H1 (cell line): ENCODE results near the gene EHD4. TPM values are rescaled to one million over a fixed set of nuclear protein-coding genes. Genes with fewer than 3 reads are reported as not detected.
A peak's percentile ranks its signal among the peaks of the same experiment; 100 is the strongest.

Experiments
- ASH2L ChIP-seq: fragments of 200-600, 300-600 bp; sonication (generic); IDR thresholded peaks from one replicate; pipeline ENCODE4 v1.7.1; 2017; ENCODE audit warnings: low read length
- CREB1 ChIP-seq: IDR thresholded peaks from 2 replicates; pipeline ENCODE4 v1.6.1; 2012; ENCODE audit warnings: inconsistent platforms
- GTF2F1 ChIP-seq: IDR thresholded peaks from 2 replicates; pipeline ENCODE4 v1.6.1; 2012; ENCODE audit warnings: low read depth, low read length, improper control_type of control experiment, borderline replicate concordance
- KDM4A ChIP-seq: IDR thresholded peaks from one replicate; pipeline ENCODE4 v1.7.1; 2012; ENCODE audit warnings: low read depth, mild to moderate bottlenecking, moderate library complexity, low read length, inconsistent platforms; ENCODE audit not compliant: severe bottlenecking
- POLR2AphosphoS5 ChIP-seq: IDR thresholded peaks from 2 replicates; pipeline ENCODE4 v1.6.1; 2011; ENCODE audit warnings: low read depth, low read length
- RBBP5 ChIP-seq: IDR thresholded peaks from 2 replicates; pipeline ENCODE4 v1.7.1; 2012; ENCODE audit warnings: low read depth, mild to moderate bottlenecking, inconsistent platforms, low read length, moderate library complexity, borderline replicate concordance
- RXRA ChIP-seq: IDR thresholded peaks from 2 replicates; pipeline ENCODE4 v1.6.1; 2011; ENCODE audit warnings: low read depth, mild to moderate bottlenecking, low read length, moderate library complexity; ENCODE audit not compliant: insufficient read depth
- SP1 ChIP-seq: IDR thresholded peaks from 2 replicates; pipeline ENCODE4 v1.6.1; 2011; ENCODE audit warnings: low read depth, low read length
- TAF1 ChIP-seq: IDR thresholded peaks from 2 replicates; pipeline ENCODE4 v1.6.1; 2011; ENCODE audit warnings: mild to moderate bottlenecking, low read depth, low read length
- TAF7 ChIP-seq: optimal IDR thresholded peaks from 2 replicates; pipeline ENCODE3; 2011; ENCODE audit warnings: low read depth, mild to moderate bottlenecking, inconsistent platforms, low read length, moderate library complexity, borderline replicate concordance
- TCF12 ChIP-seq: IDR thresholded peaks from 2 replicates; pipeline ENCODE4 v1.6.1; 2011; ENCODE audit warnings: low read depth, mild to moderate bottlenecking, low read length
- TEAD4 ChIP-seq: IDR thresholded peaks from 2 replicates; pipeline ENCODE4 v1.6.1; 2012; ENCODE audit warnings: low read depth, low read length, inconsistent platforms, mixed read lengths
- ZNF274 ChIP-seq: IDR thresholded peaks from 2 replicates; pipeline ENCODE4 v1.7.0; 2012; ENCODE audit warnings: low read length, borderline replicate concordance; ENCODE audit errors: extremely low read depth
- polyA plus RNA-seq, 7 experiments: library from polyadenylated mRNA; depleted of rRNA in 3 of 7; stranded (reverse) in 5 of 7; unstranded in 2 of 7; fragments of >200 nt in 5 of 7; fragments of 200-250 nt in 2 of 7; gene quantifications; 1 replicate in 5 of 7; 2 replicates in 1 of 7; 4 replicates in 1 of 7; pipeline versions ENCODE4 v1.2.1 to v1.2.3, GENCODE V29; 2011 to 2013; ENCODE audit warnings: missing spikeins in 2 of 7, mixed read lengths in 2 of 7
- total RNA-seq: library from RNA; stranded (reverse); fragmentation: NEBNext Ultra II Directional; extraction: Animal tissue kit (Norgen Biotek cat#: 25700); gene quantifications from 2 replicates; pipeline ENCODE4 v1.2.1, GENCODE V29; 2021
- TF ChIP-seq, protein P1 (sequence below): IDR thresholded peaks from 2 replicates; pipeline ENCODE4 v1.6.1; 2011; ENCODE audit warnings: low read depth, mild to moderate bottlenecking, low read length; ENCODE audit not compliant: insufficient read depth
- TF ChIP-seq, protein P2 (sequence below): IDR thresholded peaks from 2 replicates; pipeline ENCODE4 v1.6.1; 2012; ENCODE audit warnings: low read length, inconsistent platforms
- TF ChIP-seq, protein P3 (sequence below), 3 experiments: IDR thresholded peaks; 1 replicate in 2 of 3; 2 replicates in 1 of 3; pipeline versions ENCODE4 v1.5.1 to v1.6.1; 2011; ENCODE audit warnings: low read length in 3 of 3, mild to moderate bottlenecking in 3 of 3, inconsistent platforms in 2 of 3, low read depth in 1 of 3, moderate library complexity in 1 of 3; ENCODE audit not compliant: insufficient read depth in 1 of 3; ENCODE audit errors: control extremely low read depth in 1 of 3

The EHD4 gene
- total and polyA plus RNA-seq, 2 of the 8 experiments (the other 6 are each of a cell fraction or from before 2014, with no cell fraction given), result 17.5 to 24.5 TPM

DNA sequence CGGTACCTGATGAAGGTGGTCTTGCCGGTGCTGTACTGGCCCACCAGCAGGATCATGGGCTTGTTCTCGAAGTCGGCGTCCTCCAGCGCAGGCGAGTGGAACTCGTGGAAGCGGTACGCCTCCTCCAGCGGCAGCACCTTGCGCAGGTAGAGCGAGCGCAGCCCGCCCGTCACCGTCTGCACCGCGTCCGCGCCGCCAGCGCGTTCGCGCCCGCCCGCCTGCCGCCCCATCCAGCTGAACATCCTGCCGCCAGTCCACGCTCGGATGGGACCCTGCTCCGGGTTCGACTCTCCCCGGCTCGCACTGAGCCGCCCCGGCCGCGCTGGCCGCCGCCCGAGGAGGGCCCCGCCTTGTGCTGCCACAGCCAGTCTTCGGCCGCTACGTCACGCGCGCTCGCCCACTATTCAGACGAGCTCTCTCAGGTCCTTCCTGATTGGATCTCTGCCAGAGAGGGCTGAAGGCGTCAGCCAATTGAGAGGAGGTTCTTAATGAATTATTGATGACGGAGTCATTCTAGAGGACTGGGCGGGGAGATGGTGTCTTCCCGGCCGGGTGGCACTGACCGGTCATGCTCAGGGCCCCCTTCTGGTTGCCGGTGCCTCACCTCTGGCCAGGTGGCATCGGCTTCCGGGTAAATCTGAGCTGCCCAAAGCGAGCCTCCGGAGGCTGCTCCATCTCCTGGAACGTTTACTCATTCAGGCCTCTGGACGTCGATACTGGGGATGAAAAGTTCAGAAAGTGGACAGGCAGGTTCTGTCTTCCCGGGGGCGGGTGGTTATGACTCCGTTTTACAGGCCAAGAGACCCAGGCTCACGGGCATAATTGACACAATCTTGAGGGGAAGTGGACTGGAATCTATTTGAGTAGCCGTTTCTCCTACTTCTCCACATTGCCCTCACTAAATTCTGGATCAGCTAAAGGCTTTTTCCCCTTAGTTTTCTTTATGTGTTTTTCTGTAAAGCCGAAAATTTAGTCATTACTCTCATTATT lies at the start of gene EHD4 (continued):
- TF ChIP-seq KDM4A (peak; percentile 81), TAF7 (peak; percentile 94), CREB1 (peak; percentile 92), ZNF274 (no peak), RXRA (no peak), TAF1 (peak; percentile 96), GTF2F1 (peak; percentile 16; the same call in 1 of the 2 replicates), TEAD4 (peak; percentile 23; the same call in 1 of the 2 replicates), TCF12 (no peak), POLR2AphosphoS5 (peak; percentile 90), ASH2L (peak; percentile 98), SP1 (peak; percentile 83), RBBP5 (peak; percentile 24; the same call in 1 of the 2 replicates)
- TF ChIP-seq, protein P1, sequence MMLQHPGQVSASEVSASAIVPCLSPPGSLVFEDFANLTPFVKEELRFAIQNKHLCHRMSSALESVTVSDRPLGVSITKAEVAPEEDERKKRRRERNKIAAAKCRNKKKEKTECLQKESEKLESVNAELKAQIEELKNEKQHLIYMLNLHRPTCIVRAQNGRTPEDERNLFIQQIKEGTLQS, result no peak
- TF ChIP-seq, protein P2, sequence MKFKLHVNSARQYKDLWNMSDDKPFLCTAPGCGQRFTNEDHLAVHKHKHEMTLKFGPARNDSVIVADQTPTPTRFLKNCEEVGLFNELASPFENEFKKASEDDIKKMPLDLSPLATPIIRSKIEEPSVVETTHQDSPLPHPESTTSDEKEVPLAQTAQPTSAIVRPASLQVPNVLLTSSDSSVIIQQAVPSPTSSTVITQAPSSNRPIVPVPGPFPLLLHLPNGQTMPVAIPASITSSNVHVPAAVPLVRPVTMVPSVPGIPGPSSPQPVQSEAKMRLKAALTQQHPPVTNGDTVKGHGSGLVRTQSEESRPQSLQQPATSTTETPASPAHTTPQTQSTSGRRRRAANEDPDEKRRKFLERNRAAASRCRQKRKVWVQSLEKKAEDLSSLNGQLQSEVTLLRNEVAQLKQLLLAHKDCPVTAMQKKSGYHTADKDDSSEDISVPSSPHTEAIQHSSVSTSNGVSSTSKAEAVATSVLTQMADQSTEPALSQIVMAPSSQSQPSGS, result peak; percentile 30; the same call in 1 of the 2 replicates
- TF ChIP-seq, protein P3, sequence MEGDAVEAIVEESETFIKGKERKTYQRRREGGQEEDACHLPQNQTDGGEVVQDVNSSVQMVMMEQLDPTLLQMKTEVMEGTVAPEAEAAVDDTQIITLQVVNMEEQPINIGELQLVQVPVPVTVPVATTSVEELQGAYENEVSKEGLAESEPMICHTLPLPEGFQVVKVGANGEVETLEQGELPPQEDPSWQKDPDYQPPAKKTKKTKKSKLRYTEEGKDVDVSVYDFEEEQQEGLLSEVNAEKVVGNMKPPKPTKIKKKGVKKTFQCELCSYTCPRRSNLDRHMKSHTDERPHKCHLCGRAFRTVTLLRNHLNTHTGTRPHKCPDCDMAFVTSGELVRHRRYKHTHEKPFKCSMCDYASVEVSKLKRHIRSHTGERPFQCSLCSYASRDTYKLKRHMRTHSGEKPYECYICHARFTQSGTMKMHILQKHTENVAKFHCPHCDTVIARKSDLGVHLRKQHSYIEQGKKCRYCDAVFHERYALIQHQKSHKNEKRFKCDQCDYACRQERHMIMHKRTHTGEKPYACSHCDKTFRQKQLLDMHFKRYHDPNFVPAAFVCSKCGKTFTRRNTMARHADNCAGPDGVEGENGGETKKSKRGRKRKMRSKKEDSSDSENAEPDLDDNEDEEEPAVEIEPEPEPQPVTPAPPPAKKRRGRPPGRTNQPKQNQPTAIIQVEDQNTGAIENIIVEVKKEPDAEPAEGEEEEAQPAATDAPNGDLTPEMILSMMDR (IDR thresholded peaks at IDR 0.05; ENCODE audit: control extremely low read depth in 1 of 3, insufficient read depth in 1 of 3, low read depth in 1 of 3, low read length in 3 of 3), result peak in 2 of 3 experiments; percentile 39 to 42; a peak in 2 of 4 replicates
- TF ChIP-seq, all 59 proteins: peak for 19
